ENCODE data around the gene UMAD1. TPM values are rescaled to one million over a fixed set of nuclear protein-coding genes. Genes with fewer than 3 reads are reported as not detected.
"Not testable (repeated sequence)": the region's sequence is repeated elsewhere in the genome, so short reads cannot be mapped to it uniquely, and the experiment has no call there.

Gene UMAD1
- polyA plus RNA-seq, 3 donors = 6.2 to 22.7 (median 18.6) TPM

- no peak overlapping the region for H3K9ac ChIP-seq (ENCODE audit: insufficient read depth, low read length, poor library complexity, severe bottlenecking)
These were observed 32.6 kb downstream of the UMAD1 start for GRCh38 chr7:7673240-7673550.

GRCh38 chr7:7675686-7676085 is 35.1 kb downstream of the UMAD1 start:
- H3K27ac ChIP-seq (ENCODE audit: low read depth in 1 of 2, low read length in 2 of 2) = no peak overlapping the region
- H3K4me2 ChIP-seq (replicated peaks; ENCODE audit: extremely low read depth, low read length, poor library complexity, severe bottlenecking) = no peak overlapping the region
- no peaks in the 10 kb centered on the region for H3K27me3 ChIP-seq (ENCODE audit: control insufficient read depth in 2 of 2, insufficient read depth in 2 of 2, low read length in 2 of 2)
- H3K36me3 ChIP-seq (replicated peaks in 1 of 2; ENCODE audit: control insufficient read depth in 1 of 2, insufficient read depth in 2 of 2, low read length in 2 of 2) = peaks cover 0 to 26% of the 10 kb centered on the region in 2 donors
- TF ChIP-seq CTCF (IDR thresholded peaks at IDR 0.05) = no peak
- H3K27me3 Mint-ChIP-seq (ENCODE audit: low read depth in 3 of 3) = no peaks in the 10 kb centered on the region
- no peak for DNase-seq
- WGBS (ENCODE audit: insufficient coverage) = 78% methylated on average over 6 of the region's 6 CpGs
- peaks cover 3 to 6% of the 10 kb centered on the region in 2 donors for H3K9me3 ChIP-seq (replicated peaks in 1 of 2; ENCODE audit: control insufficient read depth in 1 of 2, insufficient read depth in 1 of 2, low read length in 2 of 2)
- intact Hi-C loops (cut with micrococcal nuclease) = no loop called here
- no peak overlapping the region for H3K9ac ChIP-seq (ENCODE audit: insufficient read depth, low read length, poor library complexity, severe bottlenecking)
- no peaks in the 10 kb centered on the region for H4K20me1 ChIP-seq (ENCODE audit: insufficient read depth, low read length)
- H3K4me3 ChIP-seq (replicated peaks in 1 of 3; ENCODE audit: low read depth in 2 of 3, low read length in 3 of 3) = no peak overlapping the region
- no peak overlapping the region for H3K27ac Mint-ChIP-seq
- peaks cover 28% of the 10 kb centered on the region for H3K4me1 Mint-ChIP-seq
- no peak overlapping the region for H3K4me3 Mint-ChIP-seq
- peaks cover 20 to 23% of the 10 kb centered on the region in 2 donors for H3K36me3 Mint-ChIP-seq
- H2AFZ ChIP-seq (ENCODE audit: insufficient read depth, low read depth, low read length, poor library complexity, severe bottlenecking) = no peak overlapping the region
- H3K79me2 ChIP-seq (ENCODE audit: insufficient read depth, low read length) = peaks cover 5% of the 10 kb centered on the region
- peaks cover 12 to 17% of the 10 kb centered on the region in 2 donors for H3K4me1 ChIP-seq (ENCODE audit: control insufficient read depth in 1 of 2, insufficient read depth in 2 of 2, low read length in 2 of 2)
- H3K9me3 Mint-ChIP-seq = peaks cover 3 to 9% (median 7%) of the 10 kb centered on the region in 7 donors

More at GRCh38 chr7:7673240-7673550, 32.6 kb downstream of the UMAD1 start:
- intact Hi-C loops (cut with micrococcal nuclease) = no loop called here
- DNase-seq = no peak
- H3K9me3 ChIP-seq (replicated peaks in 1 of 2; ENCODE audit: control insufficient read depth in 1 of 2, insufficient read depth in 1 of 2, low read length in 2 of 2) = peaks cover 3 to 6% of the 10 kb centered on the region in 2 donors
- peaks cover 5% of the 10 kb centered on the region for H3K79me2 ChIP-seq (ENCODE audit: insufficient read depth, low read length)
- no peak for TF ChIP-seq CTCF (IDR thresholded peaks at IDR 0.05)
- H3K36me3 ChIP-seq (replicated peaks in 1 of 2; ENCODE audit: control insufficient read depth in 1 of 2, insufficient read depth in 2 of 2, low read length in 2 of 2) = peaks cover 0 to 26% of the 10 kb centered on the region in 2 donors
- H3K27me3 ChIP-seq (ENCODE audit: control insufficient read depth in 2 of 2, insufficient read depth in 2 of 2, low read length in 2 of 2) = no peaks in the 10 kb centered on the region
- H3K4me1 Mint-ChIP-seq = peaks cover 33% of the 10 kb centered on the region
- WGBS (ENCODE audit: insufficient coverage) = no CpG with 5 or more reads among the region's 2 CpGs
- H3K27me3 Mint-ChIP-seq (ENCODE audit: low read depth in 3 of 3) = no peaks in the 10 kb centered on the region
- peaks cover 3 to 16% (median 7%) of the 10 kb centered on the region in 7 donors for H3K9me3 Mint-ChIP-seq
- no peak overlapping the region for H2AFZ ChIP-seq (ENCODE audit: insufficient read depth, low read depth, low read length, poor library complexity, severe bottlenecking)
- H3K4me1 ChIP-seq (ENCODE audit: control insufficient read depth in 1 of 2, insufficient read depth in 2 of 2, low read length in 2 of 2) = peaks cover 12 to 17% of the 10 kb centered on the region in 2 donors
- H3K36me3 Mint-ChIP-seq = peaks cover 20 to 25% of the 10 kb centered on the region in 2 donors
- H3K27ac ChIP-seq (ENCODE audit: low read depth in 1 of 2, low read length in 2 of 2) = peak overlapping the region in 1 of 2 donors; percentile 67
- H4K20me1 ChIP-seq (ENCODE audit: insufficient read depth, low read length) = no peaks in the 10 kb centered on the region
- peak overlapping the region in 3 of 7 donors; percentile 54 to 73 (median 66) for H3K27ac Mint-ChIP-seq
- H3K4me3 Mint-ChIP-seq = peak overlapping the region in 1 of 2 donors; percentile 26
- no peak overlapping the region for H3K4me3 ChIP-seq (replicated peaks in 1 of 3; ENCODE audit: low read depth in 2 of 3, low read length in 3 of 3)
- H3K4me2 ChIP-seq (replicated peaks; ENCODE audit: extremely low read depth, low read length, poor library complexity, severe bottlenecking) = no peak overlapping the region

GRCh38 chr7:7679640-7680039 is 39.1 kb downstream of the UMAD1 start:
- H3K27ac ChIP-seq (ENCODE audit: low read depth in 1 of 2, low read length in 2 of 2); H3K27ac Mint-ChIP-seq; H3K4me2 ChIP-seq (replicated peaks; ENCODE audit: extremely low read depth, low read length, poor library complexity, severe bottlenecking); H3K9ac ChIP-seq (ENCODE audit: insufficient read depth, low read length, poor library complexity, severe bottlenecking); H3K4me3 Mint-ChIP-seq; H3K27me3 ChIP-seq (ENCODE audit: control insufficient read depth in 2 of 2, insufficient read depth in 2 of 2, low read length in 2 of 2); H3K9me3 ChIP-seq (replicated peaks in 1 of 2; ENCODE audit: control insufficient read depth in 1 of 2, insufficient read depth in 1 of 2, low read length in 2 of 2); H4K20me1 ChIP-seq (ENCODE audit: insufficient read depth, low read length); H3K79me2 ChIP-seq (ENCODE audit: insufficient read depth, low read length); H3K27me3 Mint-ChIP-seq (ENCODE audit: low read depth in 3 of 3); intact Hi-C loops (cut with micrococcal nuclease); H2AFZ ChIP-seq (ENCODE audit: insufficient read depth, low read depth, low read length, poor library complexity, severe bottlenecking); H3K4me3 ChIP-seq (replicated peaks in 1 of 3; ENCODE audit: low read depth in 2 of 3, low read length in 3 of 3); H3K4me1 ChIP-seq (ENCODE audit: control insufficient read depth in 1 of 2, insufficient read depth in 2 of 2, low read length in 2 of 2); H3K9me3 Mint-ChIP-seq; DNase-seq; H3K4me1 Mint-ChIP-seq: not testable (repeated sequence)
- peaks cover 0 to 17% of the 10 kb centered on the region in 2 donors for H3K36me3 ChIP-seq (replicated peaks in 1 of 2; ENCODE audit: control insufficient read depth in 1 of 2, insufficient read depth in 2 of 2, low read length in 2 of 2)
- 100% methylated on average over 1 of the region's 2 CpGs for WGBS (ENCODE audit: insufficient coverage)
- peaks cover 11 to 18% of the 10 kb centered on the region in 2 donors for H3K36me3 Mint-ChIP-seq

All from CD14-positive monocyte (primary cell).